Ectodermal cell (in vitro differentiated cells): ENCODE measurements around the gene SYNDIG1.

ENCODE experiments used
- H3K27ac ChIP-seq: 2 replicates; pipeline ENCODE4 v1.7.0; 2013; ENCODE audit warnings: mild to moderate bottlenecking, low read depth, low read length; ENCODE audit not compliant: insufficient read depth, poor library complexity, severe bottlenecking
- H3K27me3 ChIP-seq: 2 replicates; pipeline ENCODE4 v1.7.0; 2013; ENCODE audit warnings: mild to moderate bottlenecking, low read length; ENCODE audit not compliant: insufficient read depth, control insufficient read depth, poor library complexity, severe bottlenecking
- H3K36me3 ChIP-seq: one replicate; pipeline ENCODE4 v1.7.0; 2013; ENCODE audit warnings: low read length; ENCODE audit not compliant: control insufficient read depth, insufficient read depth
- H3K4me1 ChIP-seq: one replicate; pipeline ENCODE4 v1.7.0; 2013; ENCODE audit warnings: low read length; ENCODE audit not compliant: control insufficient read depth, insufficient read depth
- H3K4me3 ChIP-seq: 2 replicates; pipeline ENCODE4 v1.7.0; 2013; ENCODE audit warnings: low read depth, low read length, control low read depth; ENCODE audit not compliant: insufficient read depth
- H3K9me3 ChIP-seq: 2 replicates; pipeline ENCODE4 v1.7.0; 2013; ENCODE audit warnings: mild to moderate bottlenecking, low read length, moderate library complexity; ENCODE audit not compliant: control insufficient read depth
- whole genome bisulfite sequencing, 2 experiments: methylation state at CpG; one replicate each; pipeline ENCODE4 v1.1.7; 2013; ENCODE audit warnings: missing lambda C conversion rate in 2 of 2; 5-methylcytosine and 5-hydroxymethylcytosine counted together

The SYNDIG1 gene

GRCh38 chr20:24669701-24670100 lies 200.3 kb downstream of the SYNDIG1 start:
- no peak overlapping the region for H3K27ac ChIP-seq
- H3K4me3 ChIP-seq, result no peak overlapping the region
- H3K9me3 ChIP-seq, result no peaks in the 10 kb centered on the region
- 91 to 94% methylated on average over 7 of the region's 7 CpGs for WGBS, 2 experiments
- H3K27me3 ChIP-seq, result no peaks in the 10 kb centered on the region
- no peaks in the 10 kb centered on the region for H3K36me3 ChIP-seq
- peaks cover 4% of the 10 kb centered on the region for H3K4me1 ChIP-seq

GRCh38 chr20:24670341-24670872 lies 201.0 kb downstream of the SYNDIG1 start:
- H3K36me3 ChIP-seq, result no peaks in the 10 kb centered on the region
- H3K4me1 ChIP-seq, result peaks cover 4% of the 10 kb centered on the region
- H3K4me3 ChIP-seq, result no peak overlapping the region
- H3K9me3 ChIP-seq, result no peaks in the 10 kb centered on the region
- no peaks in the 10 kb centered on the region for H3K27me3 ChIP-seq
- H3K27ac ChIP-seq, result no peak overlapping the region
- 89 to 90% methylated on average over 10 of the region's 10 CpGs for WGBS, 2 experiments

- H3K36me3 ChIP-seq, result no peaks in the 10 kb centered on the region
- no peak overlapping the region for H3K4me3 ChIP-seq
- H3K27ac ChIP-seq, result no peak overlapping the region
- peaks cover 3% of the 10 kb centered on the region for H3K4me1 ChIP-seq
- no peaks in the 10 kb centered on the region for H3K9me3 ChIP-seq
- 94% methylated on average over 5 of the region's 5 CpGs for WGBS, 2 experiments
- no peaks in the 10 kb centered on the region for H3K27me3 ChIP-seq
These were observed 201.6 kb downstream of the SYNDIG1 start for GRCh38 chr20:24670981-24671380.

- Histone ChIP-seq H3K27ac (no peak overlapping the region), H3K36me3 (no peaks in the 10 kb centered on the region), H3K9me3 (no peaks in the 10 kb centered on the region), H3K4me1 (no peaks in the 10 kb centered on the region), H3K4me3 (no peak overlapping the region), H3K27me3 (no peaks in the 10 kb centered on the region)
- 85 to 95% methylated on average over 10 of the region's 10 CpGs for WGBS, 2 experiments
These were observed 202.9 kb downstream of the SYNDIG1 start for GRCh38 chr20:24672181-24672880.

- Histone ChIP-seq H3K36me3 (no peaks in the 10 kb centered on the region), H3K27me3 (no peaks in the 10 kb centered on the region), H3K27ac (no peak overlapping the region), H3K4me1 (no peaks in the 10 kb centered on the region), H3K4me3 (no peak overlapping the region), H3K9me3 (no peaks in the 10 kb centered on the region)
- 89 to 92% methylated on average over 7 of the region's 7 CpGs for WGBS, 2 experiments
These were observed 203.7 kb downstream of the SYNDIG1 start for GRCh38 chr20:24672886-24673677.

GRCh38 chr20:24673678-24674570 lies 204.5 kb downstream of the SYNDIG1 start:
- WGBS, 2 experiments, result 93 to 95% methylated on average over 13 of the region's 13 CpGs
- Histone ChIP-seq H3K36me3 (no peaks in the 10 kb centered on the region), H3K27ac (no peak overlapping the region)

GRCh38 chr20:24674921-24675605 lies 205.6 kb downstream of the SYNDIG1 start:
- 94% methylated on average over 10 of the region's 10 CpGs for WGBS, 2 experiments
- Histone ChIP-seq H3K27me3 (no peaks in the 10 kb centered on the region), H3K27ac (no peak overlapping the region), H3K36me3 (no peaks in the 10 kb centered on the region), H3K9me3 (no peaks in the 10 kb centered on the region), H3K4me1 (no peaks in the 10 kb centered on the region), H3K4me3 (no peak overlapping the region)

More at GRCh38 chr20:24673678-24674570, 204.5 kb downstream of the SYNDIG1 start:
- H3K27me3 ChIP-seq, result no peaks in the 10 kb centered on the region
- no peaks in the 10 kb centered on the region for H3K4me1 ChIP-seq
- no peaks in the 10 kb centered on the region for H3K9me3 ChIP-seq
- no peak overlapping the region for H3K4me3 ChIP-seq

- H3K4me3 ChIP-seq, result no peak overlapping the region
- no peaks in the 10 kb centered on the region for H3K36me3 ChIP-seq
These were observed 206.4 kb downstream of the SYNDIG1 start for GRCh38 chr20:24675651-24676352.

GRCh38 chr20:24676353-24676977 lies 207.0 kb downstream of the SYNDIG1 start:
- no peaks in the 10 kb centered on the region for H3K27me3 ChIP-seq
- no peak overlapping the region for H3K27ac ChIP-seq
- H3K4me3 ChIP-seq, result no peak overlapping the region
- H3K36me3 ChIP-seq, result no peaks in the 10 kb centered on the region
- H3K4me1 ChIP-seq, result no peaks in the 10 kb centered on the region
- WGBS, 2 experiments, result 91 to 93% methylated on average over 11 of the region's 11 CpGs
- no peaks in the 10 kb centered on the region for H3K9me3 ChIP-seq

More at GRCh38 chr20:24675651-24676352, 206.4 kb downstream of the SYNDIG1 start:
- Histone ChIP-seq H3K4me1 (no peaks in the 10 kb centered on the region), H3K27me3 (no peaks in the 10 kb centered on the region), H3K9me3 (no peaks in the 10 kb centered on the region), H3K27ac (no peak overlapping the region)
- WGBS, 2 experiments, result 93 to 94% methylated on average over 8 of the region's 8 CpGs
